Vein endothelial cell (primary cell): Measurements from ENCODE around the gene PLA2G2D. TPM values are rescaled to one million over a fixed set of nuclear protein-coding genes. Genes with fewer than 3 reads are reported as not detected.

ENCODE experiments used
- total RNA-seq: library from RNA; depleted of rRNA; stranded (reverse); fragments of >200 nt; gene quantifications from 2 replicates; pipeline ENCODE4 v1.2.3, GENCODE V29; 2012

Gene PLA2G2D, protein sequence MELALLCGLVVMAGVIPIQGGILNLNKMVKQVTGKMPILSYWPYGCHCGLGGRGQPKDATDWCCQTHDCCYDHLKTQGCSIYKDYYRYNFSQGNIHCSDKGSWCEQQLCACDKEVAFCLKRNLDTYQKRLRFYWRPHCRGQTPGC
- total RNA-seq: not detected in 2 replicates

DNA sequence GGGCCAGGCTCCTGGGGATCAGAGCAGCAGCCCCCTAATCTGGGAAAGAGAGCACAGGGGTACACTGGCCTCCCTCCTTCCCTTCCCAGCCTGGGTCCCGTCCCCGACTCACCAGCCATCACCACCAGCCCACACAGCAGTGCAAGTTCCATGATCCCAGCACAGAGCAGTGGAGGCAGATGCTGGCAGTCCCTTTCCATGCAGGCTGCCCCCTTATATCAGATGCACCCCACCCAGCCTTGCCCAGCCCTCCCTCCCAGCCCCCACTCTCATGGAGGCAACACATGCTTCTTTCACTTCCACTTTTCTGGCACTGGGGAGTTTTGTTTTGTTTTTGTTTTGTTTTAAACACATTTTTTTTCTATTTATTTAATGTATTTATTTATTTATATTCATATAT, at the start of gene PLA2G2D:
Gene PLA2G2D (minus strand): TSS at position 190 of the 400 bp plus-strand sequence. CDS start 38 bp downstream, at position 152.

DNA sequence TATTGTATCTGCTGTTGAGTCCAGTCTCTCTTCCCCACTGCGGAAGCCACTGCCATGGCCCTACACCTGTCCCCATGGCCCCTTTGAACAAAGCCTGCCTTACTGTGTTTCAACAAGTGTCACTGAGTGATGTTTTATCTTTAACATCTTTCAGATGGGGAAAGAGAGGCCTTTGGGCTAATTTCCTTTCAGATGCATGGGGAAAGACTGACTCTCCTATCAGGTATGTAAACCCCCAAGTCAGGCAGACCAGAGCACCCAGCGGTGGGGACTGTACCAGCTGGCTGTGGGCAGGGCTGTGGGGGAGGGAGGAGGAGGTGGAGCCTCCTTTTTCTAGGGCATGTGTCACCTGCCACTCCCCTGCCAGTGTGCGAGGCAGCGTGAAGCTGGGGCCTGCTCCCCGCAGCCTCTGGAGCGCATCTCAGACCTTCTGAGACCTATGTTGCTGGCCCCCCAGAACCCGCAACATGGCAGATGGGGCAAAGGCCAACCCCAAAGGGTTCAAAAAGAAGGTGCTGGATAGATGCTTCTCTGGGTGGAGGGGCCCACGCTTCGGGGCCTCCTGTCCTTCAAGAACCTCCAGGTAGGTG, 19.7 kb upstream of the PLA2G2D start, which contains the start of gene PLA2G2F:
Gene PLA2G2F (plus strand): TSS at position 363 of the 590 bp plus-strand sequence. CDS start 105 bp downstream, at position 468.

DNA sequence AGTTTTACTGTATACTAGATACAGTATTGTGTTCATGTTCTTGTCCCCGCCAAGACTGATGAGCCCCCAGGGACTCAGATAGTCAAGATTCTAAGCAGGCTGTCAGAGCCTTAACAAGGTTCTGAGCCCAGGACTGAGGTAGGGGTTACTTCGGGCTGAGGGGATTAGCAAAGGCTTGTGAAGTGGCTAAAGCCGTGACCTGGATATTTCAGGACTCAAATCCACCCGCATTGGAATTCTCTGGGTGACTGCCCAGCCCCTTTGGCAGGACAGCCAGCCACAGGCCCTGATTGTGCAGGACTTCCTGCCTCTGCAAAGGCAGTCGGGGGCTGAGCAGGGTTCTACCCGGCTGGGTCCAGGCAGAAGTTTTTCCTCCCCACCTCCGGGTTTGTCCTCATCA, 49.5 kb downstream of the PLA2G2D start, which contains the start of gene PLA2G5:
Gene PLA2G5 (plus strand): TSS at position 321 of the 400 bp plus-strand sequence. CDS start 14,637 bp downstream, outside the sequence.

Other genes with a start within 250 kb of the PLA2G2D start
- 3.6 and 5.3 TPM in 2 replicates for gene OTUD3, start 237.1 kb downstream of the PLA2G2D start, total RNA-seq
- not detected in 2 replicates for gene PLA2G2E, start 195.9 kb downstream of the PLA2G2D start, total RNA-seq
- gene PLA2G2A, start 139.9 kb downstream of the PLA2G2D start, total RNA-seq: not detected in 2 replicates
- not detected in 2 replicates for gene PLA2G5, start 49.3 kb downstream of the PLA2G2D start, total RNA-seq
- not detected in 2 replicates for gene PLA2G2F, start 19.8 kb upstream of the PLA2G2D start, total RNA-seq
- under 0.01 TPM in 1 of 2 replicates, not detected in the other for gene UBXN10, start 66.6 kb upstream of the PLA2G2D start, total RNA-seq
- gene PLA2G2C, start 67.0 kb upstream of the PLA2G2D start, total RNA-seq: not detected in 2 replicates
- gene VWA5B1, start 171.3 kb upstream of the PLA2G2D start, total RNA-seq: not detected in 2 replicates